ENCODE data around the gene C1orf53. TPM values are rescaled to one million over a fixed set of nuclear protein-coding genes. Genes with fewer than 3 reads are reported as not detected.

The C1orf53 gene
- total and polyA plus RNA-seq, 2 of the 8 experiments (the other 6 are each of a cell fraction or from before 2014, with no cell fraction given): 0.56 to 1.3 TPM

DNA sequence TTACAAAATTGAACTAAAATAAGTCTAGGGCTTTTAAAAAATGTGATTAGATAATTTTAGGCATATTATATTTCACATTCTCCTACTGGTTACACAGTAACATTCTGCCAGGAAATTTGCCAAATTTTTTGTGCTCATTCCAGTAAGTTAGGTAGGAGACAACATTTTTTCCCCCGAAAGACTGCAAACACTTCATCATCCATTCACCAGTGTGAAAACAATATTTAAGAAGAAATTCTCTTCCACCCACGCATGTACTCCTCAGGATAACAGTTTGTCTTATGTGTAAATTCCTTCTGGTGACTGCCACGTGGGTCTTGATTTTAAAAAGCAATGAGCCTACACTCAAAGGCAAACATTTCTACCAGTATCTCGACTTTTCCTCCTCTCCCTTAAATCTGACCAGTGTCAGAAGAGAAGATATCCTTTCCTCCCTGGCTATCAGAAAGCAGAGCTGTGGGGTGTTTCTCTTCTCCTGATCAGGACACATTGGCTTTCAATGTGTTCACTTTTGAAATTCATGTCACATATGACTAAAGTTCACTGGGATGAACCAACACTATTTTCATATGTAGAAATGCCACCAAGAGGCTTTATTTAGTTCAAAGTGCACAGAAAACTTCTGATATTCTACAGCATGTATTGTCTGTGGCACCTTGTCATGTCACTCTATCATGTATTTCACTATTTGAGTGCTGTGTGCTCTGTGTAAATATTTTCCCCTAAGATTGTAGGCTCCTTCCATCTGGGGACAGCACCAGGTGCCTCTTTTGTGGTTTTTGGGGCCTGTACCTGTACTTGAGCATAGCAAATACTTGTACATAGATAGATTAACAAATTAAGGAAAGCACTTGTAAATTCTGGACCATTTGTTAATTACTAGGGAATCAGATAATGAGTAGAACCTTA, 53.3 kb downstream of the C1orf53 start:
- Histone ChIP-seq H3K36me3 (ENCODE audit: control insufficient read depth in 2 of 4, insufficient read depth in 4 of 4, low read length in 3 of 4) (no peaks in the 10 kb centered on the region), H4K5ac (ENCODE audit: insufficient read length, low read depth, low read length) (no peak overlapping the region), H2BK12ac (ENCODE audit: low read depth, low read length) (no peak overlapping the region), H3K23ac (ENCODE audit: insufficient read length) (no peak overlapping the region), H2BK5ac (ENCODE audit: low read depth, low read length) (no peak overlapping the region), H3K9me3 (ENCODE audit: insufficient read depth in 2 of 2, low read depth in 1 of 2, low read length in 1 of 2) (no peaks in the 10 kb centered on the region), H3K14ac (ENCODE audit: insufficient read length) (no peak overlapping the region), H3K18ac (ENCODE audit: extremely low read depth, low read length) (no peak overlapping the region), H3K56ac (replicated peaks; ENCODE audit: insufficient read length, low read depth, low read length) (no peak overlapping the region), H3K4me1 (replicated peaks in 1 of 4; ENCODE audit: control insufficient read depth in 3 of 4, insufficient read depth in 4 of 4, low read length in 3 of 4) (no peaks in the 10 kb centered on the region), H3K9ac (replicated peaks in 1 of 4; ENCODE audit: extremely low read depth in 1 of 4, low read depth in 3 of 4, low read length in 3 of 4) (no peak overlapping the region), H3K4me2 (ENCODE audit: insufficient read depth in 1 of 2, low read depth in 2 of 2, low read length in 2 of 2) (no peak overlapping the region), H3K23me2 (ENCODE audit: low read depth, low read length) (no peaks in the 10 kb centered on the region), H3K27ac (ENCODE audit: low read depth, low read length) (no peak overlapping the region), H2BK120ac (replicated peaks; ENCODE audit: low read depth, low read length) (no peak overlapping the region), H2BK20ac (ENCODE audit: low read length) (no peak overlapping the region), H3K79me1 (ENCODE audit: low read depth, low read length) (no peaks in the 10 kb centered on the region), H2AFZ (ENCODE audit: low read length) (no peak overlapping the region), H2BK15ac (ENCODE audit: low read length) (no peak overlapping the region), H3K27me3 (replicated peaks in 1 of 4; ENCODE audit: control insufficient read depth in 3 of 4, extremely low read depth in 1 of 4, insufficient read depth in 3 of 4, low read length in 3 of 4) (no peaks in the 10 kb centered on the region), H4K8ac (ENCODE audit: extremely low read depth, insufficient read depth, low read length) (no peak overlapping the region), H3K4ac (replicated peaks; ENCODE audit: insufficient read length, low read depth, low read length) (no peak overlapping the region), H3K79me2 (ENCODE audit: control insufficient read depth in 1 of 2, insufficient read depth in 2 of 2, low read length in 2 of 2) (no peaks in the 10 kb centered on the region), H4K20me1 (replicated peaks in 1 of 2; ENCODE audit: control insufficient read depth in 1 of 2, insufficient read depth in 2 of 2, low read length in 2 of 2) (no peaks in the 10 kb centered on the region), H4K91ac (replicated peaks; ENCODE audit: insufficient read length, low read length) (no peak overlapping the region), H2AK5ac (ENCODE audit: low read depth, low read length) (no peak overlapping the region), H3K4me3 (ENCODE audit: extremely low read depth in 1 of 4, insufficient read depth in 2 of 4, low read depth in 3 of 4, low read length in 4 of 4) (no peak overlapping the region)
- WGBS, 2 experiments (ENCODE audit: extremely low coverage in 1 of 2, insufficient coverage in 1 of 2, insufficient read length in 1 of 2, insufficient replicate concordance in 2 of 2, low coverage in 1 of 2, low lambda C conversion rate in 2 of 2, missing lambda C conversion rate in 1 of 2): 79% methylated on average over 4 of the region's 4 CpGs; no CpG with 5 or more reads in 1 of the 2 experiments
- DNase-seq (ENCODE audit: low read depth in 1 of 2, low spot score in 2 of 2): no peak
- POLR2A ChIA-PET (ENCODE audit: partially characterized antibody): no interaction called here
- TF ChIP-seq JUN (IDR thresholded peaks at IDR 0.05; ENCODE audit: low read depth, low read length) (no peak), SIN3A (conservative IDR thresholded peaks at IDR 0.05 in 1 of 2, IDR thresholded peaks at IDR 0.05 in 1 of 2; ENCODE audit: low read depth in 1 of 2, low read length in 2 of 2) (no peak), CREB1 (IDR thresholded peaks at IDR 0.05) (no peak), EZH2 (IDR thresholded peaks at IDR 0.05; ENCODE audit: low read depth, low read length, severe bottlenecking) (no peak), JUND (IDR thresholded peaks at IDR 0.05; ENCODE audit: low read length) (no peak), GTF2F1 (IDR thresholded peaks at IDR 0.05; ENCODE audit: borderline replicate concordance, low read depth, low read length) (no peak)
- TF ChIP-seq, protein P1, sequence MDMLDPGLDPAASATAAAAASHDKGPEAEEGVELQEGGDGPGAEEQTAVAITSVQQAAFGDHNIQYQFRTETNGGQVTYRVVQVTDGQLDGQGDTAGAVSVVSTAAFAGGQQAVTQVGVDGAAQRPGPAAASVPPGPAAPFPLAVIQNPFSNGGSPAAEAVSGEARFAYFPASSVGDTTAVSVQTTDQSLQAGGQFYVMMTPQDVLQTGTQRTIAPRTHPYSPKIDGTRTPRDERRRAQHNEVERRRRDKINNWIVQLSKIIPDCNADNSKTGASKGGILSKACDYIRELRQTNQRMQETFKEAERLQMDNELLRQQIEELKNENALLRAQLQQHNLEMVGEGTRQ (IDR thresholded peaks at IDR 0.05; ENCODE audit: low read length): no peak
- CTCF ChIA-PET (ENCODE audit: partially characterized antibody): interaction anchor here (1.9 kb wide), 1 partner anchor 436 kb away, joined by 6 read pairs; no protein-coding TSS in a partner anchor
- no peak for FAIRE-seq
